ENCODE data around the gene TET3.

Gene TET3

DNA sequence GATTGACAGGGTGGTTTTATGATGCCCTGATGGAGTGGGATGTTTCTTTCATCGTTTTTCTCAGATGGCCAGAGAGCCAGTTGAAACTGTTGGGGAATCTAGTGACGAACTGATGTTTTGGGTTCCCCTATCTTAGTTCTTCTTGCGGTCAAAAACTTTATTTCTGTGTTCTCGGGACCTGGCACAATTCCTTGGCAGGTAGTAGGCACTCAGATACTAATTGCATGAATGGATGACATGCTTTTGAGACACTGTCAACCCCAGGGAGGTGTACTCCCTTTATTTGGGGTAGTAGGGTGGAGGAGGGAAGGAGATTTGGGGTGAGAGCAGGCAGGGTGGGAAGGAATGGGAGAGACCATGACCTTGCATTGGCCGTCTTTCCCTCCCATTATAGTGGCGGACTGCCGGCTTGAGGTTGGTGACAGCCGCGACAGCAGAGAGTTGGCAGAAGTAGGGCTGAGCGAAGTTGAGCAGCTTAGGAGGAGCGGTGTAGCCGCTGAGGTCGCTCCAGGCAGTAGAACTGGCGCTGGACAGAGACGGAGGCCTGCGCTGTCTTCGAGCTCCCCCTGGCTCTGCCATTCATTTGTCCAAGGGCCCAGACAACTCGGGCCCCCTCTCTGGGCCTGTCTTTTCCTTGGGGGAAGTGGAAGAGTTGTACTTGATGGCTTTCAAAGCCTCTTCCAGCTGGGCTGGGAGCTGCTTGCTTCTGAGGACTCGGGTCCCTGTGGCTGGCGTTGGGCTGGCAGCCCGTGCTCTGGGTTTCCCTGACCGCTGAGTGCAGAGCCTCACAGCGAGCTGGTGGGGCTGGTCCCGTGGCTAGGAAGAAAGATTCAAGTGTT lies 2.6 kb downstream of the TET3 start:
- peak; percentile 62 for DNase-seq
- Mint-ChIP-seq H3K4me1 (ENCODE audit: low read depth) (peaks cover 71% of the 10 kb centered on the region), H3K9me3 (peaks cover 6% of the 10 kb centered on the region), H3K27ac (peak overlapping the region; percentile 93), H3K4me3 (peak overlapping the region; percentile 88), H3K27me3 (no peaks in the 10 kb centered on the region), H3K36me3 (ENCODE audit: low read depth) (peaks cover 72% of the 10 kb centered on the region)

DNA sequence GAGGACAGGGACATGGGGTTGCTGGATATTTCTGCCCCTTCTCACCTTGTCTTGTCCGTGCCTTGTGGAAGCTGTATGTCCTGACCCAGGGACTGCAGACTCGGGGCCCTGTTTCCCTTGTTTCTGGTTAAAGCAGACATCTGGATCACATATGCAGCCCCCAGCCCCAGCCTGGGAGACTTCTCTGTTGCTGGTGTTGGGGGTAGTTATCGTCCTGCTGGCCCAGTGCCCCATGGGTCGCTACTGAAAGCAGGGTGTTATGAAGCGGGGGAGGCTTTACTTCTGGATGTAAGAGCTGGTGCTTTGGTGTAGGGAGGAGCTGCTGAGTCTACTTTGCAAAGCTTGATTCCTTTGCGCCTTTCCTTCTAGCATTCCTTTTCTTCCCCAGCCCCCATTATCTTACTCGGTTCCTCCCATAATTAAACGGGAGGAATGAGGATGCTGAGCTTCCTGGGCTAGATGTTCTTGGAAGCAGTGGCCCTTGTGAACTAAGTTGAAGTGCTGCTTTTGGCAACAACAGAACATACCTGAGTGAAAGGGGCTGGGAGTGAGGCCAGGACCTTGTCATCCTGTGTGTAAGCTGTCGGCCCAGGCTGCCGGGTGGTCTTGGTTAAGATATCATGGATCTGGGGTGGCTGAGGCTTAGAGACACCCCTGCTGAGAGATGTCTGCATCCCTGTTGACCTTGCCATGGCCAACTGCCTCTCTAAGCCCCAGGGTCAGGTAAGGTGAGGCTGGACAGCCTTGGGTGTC lies 3.4 kb downstream of the TET3 start:
- Mint-ChIP-seq H3K27ac (peak overlapping the region; percentile 93), H3K4me1 (ENCODE audit: low read depth) (peaks cover 69% of the 10 kb centered on the region), H3K9me3 (peaks cover 6% of the 10 kb centered on the region), H3K36me3 (ENCODE audit: low read depth) (peaks cover 80% of the 10 kb centered on the region), H3K4me3 (peak overlapping the region; percentile 88), H3K27me3 (no peaks in the 10 kb centered on the region)
- DNase-seq: no peak

DNA sequence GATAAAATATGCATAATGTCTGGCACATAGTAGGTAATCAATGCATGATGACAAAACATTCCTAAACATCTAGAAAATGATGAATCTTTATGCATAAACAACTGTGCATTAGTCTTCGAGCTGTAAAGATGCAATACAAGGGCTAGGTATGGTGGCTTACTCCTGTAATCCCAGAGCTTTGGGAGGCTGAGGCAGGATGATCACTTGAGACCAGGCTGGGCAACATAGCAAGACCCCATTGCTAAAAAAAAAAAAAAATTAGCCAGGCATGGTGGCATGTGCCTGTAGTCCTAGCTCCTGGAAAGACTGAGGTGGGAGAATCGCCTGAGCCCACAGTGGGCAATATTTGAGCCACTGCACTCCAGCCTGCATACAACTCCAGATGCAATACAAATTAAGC lies 5.3 kb downstream of the TET3 start:
- Mint-ChIP-seq H3K4me1 (ENCODE audit: low read depth) (peaks cover 74% of the 10 kb centered on the region), H3K36me3 (ENCODE audit: low read depth) (peaks cover 90% of the 10 kb centered on the region), H3K4me3 (no peak overlapping the region)

DNA sequence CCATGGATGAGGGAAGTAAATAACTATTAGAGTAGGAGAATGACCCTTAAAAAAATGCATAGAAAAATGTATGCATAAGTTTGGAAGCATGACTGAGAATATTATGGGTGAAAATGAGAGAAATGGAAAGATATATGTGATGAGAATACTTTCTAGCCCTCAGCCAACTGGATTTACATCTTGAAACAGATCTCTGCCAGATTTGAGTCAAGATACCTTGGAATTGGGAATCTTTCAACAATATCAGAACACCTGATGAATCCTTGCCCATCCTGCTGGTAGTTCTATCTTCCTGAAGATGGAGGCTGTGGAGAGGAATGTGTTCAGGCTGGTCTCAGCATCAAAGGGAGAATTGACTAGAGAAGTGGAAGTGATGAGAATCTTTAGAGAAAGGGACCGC lies 5.8 kb downstream of the TET3 start:
- peaks cover 6% of the 10 kb centered on the region for H3K9me3 Mint-ChIP-seq
- peaks cover 91% of the 10 kb centered on the region for H3K36me3 Mint-ChIP-seq (ENCODE audit: low read depth)
- no peak overlapping the region for H3K4me3 Mint-ChIP-seq
- H3K27me3 Mint-ChIP-seq: no peaks in the 10 kb centered on the region
- peaks cover 80% of the 10 kb centered on the region for H3K4me1 Mint-ChIP-seq (ENCODE audit: low read depth)
- no peak for DNase-seq
- H3K27ac Mint-ChIP-seq: no peak overlapping the region

More for the DNA sequence above, 5.3 kb downstream of the TET3 start:
- Mint-ChIP-seq H3K27me3 (no peaks in the 10 kb centered on the region), H3K27ac (no peak overlapping the region), H3K9me3 (peaks cover 6% of the 10 kb centered on the region)
- DNase-seq: no peak

DNA sequence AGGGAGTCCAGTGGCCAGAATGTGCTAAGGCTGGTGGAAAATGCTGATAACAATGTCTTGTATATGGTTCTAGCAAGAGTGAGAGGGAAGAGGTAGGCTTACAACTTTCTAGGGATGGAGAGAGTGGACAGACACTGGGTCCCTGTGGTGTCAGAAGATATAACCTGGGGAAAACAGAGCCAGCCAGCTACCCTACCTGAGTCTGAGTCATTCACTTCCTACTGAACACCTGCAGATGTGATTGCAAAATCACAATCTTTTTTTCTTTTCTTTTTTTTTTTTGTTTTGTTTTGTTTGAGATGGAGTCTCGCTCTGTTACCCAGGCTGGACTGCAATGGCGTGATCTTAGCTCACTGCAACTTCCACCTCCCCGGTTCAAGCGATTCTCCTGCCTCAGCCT lies 7.3 kb downstream of the TET3 start:
- Mint-ChIP-seq H3K9me3 (peaks cover 6% of the 10 kb centered on the region), H3K27ac (peak overlapping the region; percentile 27), H3K36me3 (ENCODE audit: low read depth) (peaks cover 79% of the 10 kb centered on the region), H3K27me3 (no peaks in the 10 kb centered on the region), H3K4me3 (no peak overlapping the region), H3K4me1 (ENCODE audit: low read depth) (peaks cover 81% of the 10 kb centered on the region)
- no peak for DNase-seq

DNA sequence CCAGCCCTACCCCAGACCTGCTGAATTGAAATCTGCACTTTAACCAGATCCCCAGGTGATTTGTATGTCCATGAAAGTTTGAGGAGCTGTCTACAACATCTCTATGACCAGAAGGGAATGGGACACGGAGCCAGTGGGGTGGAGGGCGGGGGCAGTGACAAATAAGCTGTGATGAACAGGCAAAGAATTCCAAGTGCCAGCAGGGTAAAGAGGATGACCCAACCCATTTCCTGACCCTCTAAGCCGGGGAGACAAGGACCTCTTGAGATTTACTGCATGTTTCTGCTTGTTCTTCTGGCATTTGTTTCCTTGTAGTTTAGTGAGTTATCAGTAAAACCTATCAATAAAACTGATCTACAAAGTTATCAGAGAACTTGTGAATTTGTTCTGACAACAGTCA lies 8.7 kb downstream of the TET3 start:
- no peak overlapping the region for H3K4me3 Mint-ChIP-seq
- peak overlapping the region; percentile 76 for H3K27ac Mint-ChIP-seq
- H3K27me3 Mint-ChIP-seq: no peaks in the 10 kb centered on the region
- peaks cover 81% of the 10 kb centered on the region for H3K4me1 Mint-ChIP-seq (ENCODE audit: low read depth)
- DNase-seq: no peak
- peaks cover 68% of the 10 kb centered on the region for H3K36me3 Mint-ChIP-seq (ENCODE audit: low read depth)
- peaks cover 6% of the 10 kb centered on the region for H3K9me3 Mint-ChIP-seq

DNA sequence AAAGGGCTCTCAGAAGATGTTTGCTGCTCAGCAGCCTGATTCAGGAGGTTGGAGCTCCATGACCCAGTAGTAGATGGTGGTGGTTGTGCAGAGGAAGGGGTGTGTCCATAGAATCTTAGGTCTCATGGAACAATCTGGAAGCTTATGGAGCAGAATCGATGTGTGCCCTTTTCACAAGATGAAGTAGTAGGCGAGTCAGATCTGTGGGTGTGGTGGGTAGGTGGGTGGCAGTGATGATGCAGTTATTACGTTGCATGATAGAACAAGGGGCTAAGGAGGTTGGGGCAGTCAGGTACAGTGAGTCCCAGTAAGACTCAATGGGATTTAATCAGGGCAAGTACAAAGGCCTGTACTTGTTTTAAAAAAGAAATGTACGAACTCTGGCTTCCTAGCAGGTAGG lies 9.1 kb downstream of the TET3 start:
- peaks cover 6% of the 10 kb centered on the region for H3K9me3 Mint-ChIP-seq
- no peaks in the 10 kb centered on the region for H3K27me3 Mint-ChIP-seq
- H3K4me1 Mint-ChIP-seq (ENCODE audit: low read depth): peaks cover 81% of the 10 kb centered on the region
- no peak for DNase-seq
- no peak overlapping the region for H3K4me3 Mint-ChIP-seq
- peak overlapping the region; percentile 76 for H3K27ac Mint-ChIP-seq
- peaks cover 64% of the 10 kb centered on the region for H3K36me3 Mint-ChIP-seq (ENCODE audit: low read depth)

DNA sequence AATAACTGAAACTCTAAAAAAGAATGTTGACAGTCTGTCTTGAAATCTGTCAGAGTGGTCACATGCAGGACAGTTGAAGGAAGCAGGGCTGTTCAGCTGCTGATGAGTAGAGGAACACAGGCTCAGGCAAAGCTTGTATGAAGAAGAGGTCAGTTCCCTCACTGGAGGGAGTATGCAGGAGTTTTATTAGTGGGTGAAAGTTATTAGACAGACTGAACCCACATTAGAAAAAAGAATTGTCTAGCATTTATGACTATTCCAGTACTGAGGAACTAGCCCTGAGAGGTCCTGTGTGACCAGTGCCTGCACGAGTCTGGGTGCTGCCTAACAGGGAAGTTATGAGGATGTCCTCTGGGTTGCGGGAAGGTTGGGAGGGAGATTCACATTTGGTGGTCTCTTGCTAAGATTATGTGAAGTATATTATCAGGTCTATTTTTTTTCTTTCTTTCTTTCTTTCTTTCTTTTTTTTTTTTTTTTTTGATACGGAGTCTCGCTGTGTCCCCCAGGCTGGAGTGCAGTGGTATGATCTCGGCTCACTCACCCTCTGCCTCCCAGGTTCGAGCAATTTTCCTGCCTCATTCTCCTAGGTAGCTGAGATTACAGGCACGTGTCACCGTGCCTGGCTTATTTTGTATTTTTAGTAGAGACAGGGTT lies 9.6 kb downstream of the TET3 start:
- peak overlapping the region; percentile 76 for H3K27ac Mint-ChIP-seq
- DNase-seq: no peak
- H3K4me1 Mint-ChIP-seq (ENCODE audit: low read depth): peaks cover 81% of the 10 kb centered on the region
- H3K27me3 Mint-ChIP-seq: no peaks in the 10 kb centered on the region
- no peak overlapping the region for H3K4me3 Mint-ChIP-seq
- H3K36me3 Mint-ChIP-seq (ENCODE audit: low read depth): peaks cover 59% of the 10 kb centered on the region
- H3K9me3 Mint-ChIP-seq: peaks cover 6% of the 10 kb centered on the region

DNA sequence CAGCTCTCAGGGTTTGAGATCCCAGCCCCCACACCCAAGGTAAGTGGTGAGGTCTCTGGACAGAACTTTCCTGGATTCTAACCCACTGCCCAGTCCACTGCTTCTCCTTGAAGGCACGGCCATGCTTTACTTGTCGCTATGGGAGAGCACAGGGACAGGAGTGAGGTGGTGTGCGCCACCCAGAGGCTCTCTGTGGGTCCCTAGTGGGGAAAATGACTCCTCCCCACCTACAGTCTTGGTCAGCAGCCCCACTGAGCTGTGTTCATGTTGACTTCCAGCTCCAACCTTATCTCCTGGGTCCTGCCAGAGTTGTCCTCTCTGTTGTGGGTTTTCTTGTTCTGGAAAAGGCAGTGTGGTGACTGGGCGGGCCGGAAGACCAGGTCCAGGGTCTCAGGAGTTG lies 11.1 kb downstream of the TET3 start:
- DNase-seq: no peak
- Mint-ChIP-seq H3K27me3 (no peaks in the 10 kb centered on the region), H3K27ac (peak overlapping the region; percentile 45), H3K9me3 (peaks cover 4% of the 10 kb centered on the region), H3K4me3 (no peak overlapping the region), H3K36me3 (ENCODE audit: low read depth) (peaks cover 44% of the 10 kb centered on the region), H3K4me1 (ENCODE audit: low read depth) (peaks cover 81% of the 10 kb centered on the region)

DNA sequence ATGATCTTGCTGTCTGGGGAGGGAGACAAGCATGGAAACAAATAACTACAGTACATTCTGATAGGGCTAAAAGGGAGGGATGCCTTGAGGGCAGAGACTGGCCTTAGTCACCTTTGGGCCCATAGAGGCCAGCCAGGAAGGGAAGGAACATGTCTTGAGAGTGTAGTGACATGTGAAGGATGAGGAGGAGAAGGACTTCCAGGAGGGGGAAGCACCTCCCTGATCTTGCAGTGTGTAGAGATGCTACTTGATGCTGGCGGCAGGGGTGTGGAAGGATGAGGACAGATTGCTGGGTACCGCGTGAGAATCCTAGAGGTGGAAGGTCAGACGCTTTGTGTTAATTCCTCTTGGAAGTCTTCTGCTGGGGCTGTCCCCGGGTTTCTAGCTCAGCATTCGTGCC lies 13.1 kb downstream of the TET3 start:
- Mint-ChIP-seq H3K4me3 (no peak overlapping the region), H3K27me3 (no peaks in the 10 kb centered on the region), H3K4me1 (ENCODE audit: low read depth) (peaks cover 89% of the 10 kb centered on the region), H3K9me3 (no peaks in the 10 kb centered on the region), H3K36me3 (ENCODE audit: low read depth) (peaks cover 25% of the 10 kb centered on the region), H3K27ac (peak overlapping the region; percentile 32)
- no peak for DNase-seq

DNA sequence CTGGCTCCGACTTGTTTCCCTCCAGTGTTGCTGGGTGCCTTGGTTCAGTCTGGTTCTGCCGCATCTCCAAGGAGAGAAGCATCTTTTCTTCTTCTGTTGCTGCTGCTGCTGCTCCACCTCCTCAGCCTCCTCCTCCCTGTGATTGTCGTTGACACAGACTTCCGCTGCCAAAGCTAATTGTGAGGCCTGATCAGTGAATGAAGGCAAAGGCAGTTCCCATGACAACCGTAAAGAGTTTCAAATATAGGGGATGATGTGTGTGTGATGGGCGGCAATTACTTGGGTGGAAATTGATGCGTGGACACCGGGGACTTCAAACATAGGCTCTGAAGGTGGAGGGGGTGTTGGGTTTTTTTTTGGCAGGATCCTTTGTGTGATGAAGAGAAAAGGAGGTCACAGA lies 13.7 kb downstream of the TET3 start:
- Mint-ChIP-seq H3K4me3 (no peak overlapping the region), H3K36me3 (ENCODE audit: low read depth) (peaks cover 21% of the 10 kb centered on the region), H3K4me1 (ENCODE audit: low read depth) (peaks cover 88% of the 10 kb centered on the region), H3K9me3 (no peaks in the 10 kb centered on the region), H3K27me3 (no peaks in the 10 kb centered on the region), H3K27ac (peak overlapping the region; percentile 65)
- no peak for DNase-seq

DNA sequence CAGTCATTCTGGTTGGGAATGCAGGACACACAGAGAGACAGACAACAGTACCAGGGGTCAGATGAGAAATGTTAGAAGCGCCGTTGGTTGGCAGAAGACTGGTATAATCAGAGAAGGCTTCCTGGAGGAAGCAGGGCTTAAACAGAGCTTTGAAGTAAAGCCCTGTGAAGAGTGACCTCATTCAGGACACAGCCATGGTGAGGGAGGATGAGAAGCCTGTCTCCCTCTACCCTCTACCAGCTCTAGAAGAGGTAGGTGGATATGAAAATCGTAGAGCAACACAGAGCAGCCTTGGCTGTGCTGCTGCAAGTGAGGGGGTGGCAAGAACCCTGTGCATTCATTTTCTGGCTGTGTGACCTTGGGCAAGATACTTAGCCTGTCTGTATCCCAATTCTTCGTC lies 14.2 kb downstream of the TET3 start:
- Mint-ChIP-seq H3K27ac (peak overlapping the region; percentile 65), H3K36me3 (ENCODE audit: low read depth) (peaks cover 19% of the 10 kb centered on the region), H3K4me3 (no peak overlapping the region)

DNA sequence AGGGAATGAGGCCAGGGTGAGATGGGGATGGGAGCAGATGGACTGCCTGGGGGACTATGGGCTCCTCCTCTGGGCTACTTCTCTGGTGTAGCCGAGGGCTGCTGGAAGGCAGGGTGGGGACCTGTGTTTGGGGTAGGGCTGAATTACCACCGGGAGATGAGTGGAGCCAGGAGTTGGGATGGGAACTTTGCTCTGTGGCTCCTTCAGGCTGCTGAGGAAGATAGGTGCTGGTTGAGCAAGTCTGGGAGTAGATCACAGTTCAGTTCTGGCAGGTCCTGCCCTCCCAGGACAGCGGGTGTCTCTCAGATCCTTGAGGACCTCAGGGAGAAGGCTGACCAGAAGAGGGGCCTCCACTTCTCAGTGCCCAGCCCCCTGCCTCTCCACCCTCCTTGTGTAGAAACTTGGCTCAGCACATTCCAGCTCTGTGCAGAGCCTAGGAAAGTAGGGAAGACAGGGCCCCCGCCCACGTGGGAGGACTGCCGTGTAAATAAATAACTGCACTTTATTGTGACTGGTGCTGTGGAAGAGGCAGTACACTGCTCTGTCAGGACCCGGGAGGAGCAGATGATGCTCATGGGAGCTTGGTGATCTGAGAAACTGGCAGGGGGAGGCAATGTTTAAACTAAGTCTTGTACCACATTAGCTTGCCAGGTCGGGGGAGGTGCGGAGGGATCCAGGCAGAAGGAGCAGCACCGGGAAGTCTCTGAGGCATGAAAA lies 15.3 kb downstream of the TET3 start:
- DNase-seq: no peak
- no peaks in the 10 kb centered on the region for H3K27me3 Mint-ChIP-seq
- H3K4me1 Mint-ChIP-seq (ENCODE audit: low read depth): peaks cover 91% of the 10 kb centered on the region
- peaks cover 24% of the 10 kb centered on the region for H3K36me3 Mint-ChIP-seq (ENCODE audit: low read depth)
- peak overlapping the region; percentile 76 for H3K27ac Mint-ChIP-seq
- no peak overlapping the region for H3K4me3 Mint-ChIP-seq
- H3K9me3 Mint-ChIP-seq: no peaks in the 10 kb centered on the region

More for the DNA sequence above, 14.2 kb downstream of the TET3 start:
- Mint-ChIP-seq H3K27me3 (no peaks in the 10 kb centered on the region), H3K9me3 (no peaks in the 10 kb centered on the region), H3K4me1 (ENCODE audit: low read depth) (peaks cover 88% of the 10 kb centered on the region)
- DNase-seq: no peak

DNA sequence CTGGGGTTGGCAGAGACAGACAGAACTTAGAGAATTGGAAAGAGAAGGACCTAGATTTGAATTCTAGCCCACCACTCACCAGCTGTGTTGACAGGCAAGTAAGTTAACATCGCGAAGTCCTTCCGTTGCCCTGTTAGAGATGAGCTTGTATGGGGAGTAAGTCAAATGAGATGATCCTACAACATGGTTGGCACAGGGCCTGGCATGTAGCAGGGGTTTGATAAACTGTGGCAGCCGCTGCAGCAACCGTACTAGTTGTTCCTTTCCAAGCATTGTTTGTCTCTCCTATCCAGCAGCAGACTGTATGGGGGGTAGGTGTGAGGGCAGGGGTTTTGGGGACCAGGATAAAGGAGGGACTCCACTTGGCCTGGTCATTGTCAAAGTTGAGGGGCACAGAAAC lies 16.0 kb downstream of the TET3 start:
- Mint-ChIP-seq H3K4me3 (no peak overlapping the region), H3K27ac (peak overlapping the region; percentile 76)

More for the DNA sequence above, 16.0 kb downstream of the TET3 start:
- H3K27me3 Mint-ChIP-seq: no peaks in the 10 kb centered on the region
- peaks cover 85% of the 10 kb centered on the region for H3K4me1 Mint-ChIP-seq (ENCODE audit: low read depth)
- H3K36me3 Mint-ChIP-seq (ENCODE audit: low read depth): peaks cover 28% of the 10 kb centered on the region
- DNase-seq: no peak
- H3K9me3 Mint-ChIP-seq: no peaks in the 10 kb centered on the region

Data from activated T-cell treated with anti-CD3 and anti-CD28 coated beads, Interleukin-2, amount 50 U/mL, for 24 hours (primary cell).